Fibroblast of villous mesenchyme (primary cell): ENCODE results near the gene NR2F1. TPM values are rescaled to one million over a fixed set of nuclear protein-coding genes. Genes with fewer than 3 reads are reported as not detected.

Experiments
- DNase-seq: peaks from one replicate; pipeline ENCODE4 v3.0.0-alpha.2; 2010; ENCODE audit warnings: low read depth
- H3K4me3 ChIP-seq: 2 replicates; pipeline ENCODE4 v1.5.1; 2011; ENCODE audit warnings: low read depth, mild to moderate bottlenecking, low read length
- CTCF ChIP-seq: IDR thresholded peaks from 2 replicates; pipeline ENCODE4 v1.5.1; 2012; ENCODE audit warnings: low read depth, mild to moderate bottlenecking, low read length; ENCODE audit not compliant: insufficient read depth
- total RNA-seq: library from RNA; depleted of rRNA; stranded (reverse); fragments of >200 nt; gene quantifications from 2 replicates; pipeline ENCODE4 v1.2.3, GENCODE V29; 2012

NR2F1 gene
- total RNA-seq, 1 donor = 29.8 TPM

GRCh38 chr5:93593476-93594131 lies 10.6 kb downstream of the NR2F1 start:
- no peak for DNase-seq
- TF ChIP-seq CTCF = no peak
- no peak overlapping the region for H3K4me3 ChIP-seq

- DNase-seq = no peak
- no peak for TF ChIP-seq CTCF
Observed at GRCh38 chr5:93594591-93595419, 11.8 kb downstream of the NR2F1 start.

GRCh38 chr5:93595420-93596147 lies 12.6 kb downstream of the NR2F1 start:
- DNase-seq = no peak
- no peak overlapping the region for H3K4me3 ChIP-seq
- no peak for TF ChIP-seq CTCF

More at GRCh38 chr5:93594591-93595419, 11.8 kb downstream of the NR2F1 start:
- H3K4me3 ChIP-seq = no peak overlapping the region

GRCh38 chr5:93596310-93596675 lies 13.3 kb downstream of the NR2F1 start:
- no peak for TF ChIP-seq CTCF
- no peak for DNase-seq
- no peak overlapping the region for H3K4me3 ChIP-seq

GRCh38 chr5:93596676-93597490 lies 13.9 kb downstream of the NR2F1 start:
- DNase-seq = no peak
- no peak overlapping the region for H3K4me3 ChIP-seq
- TF ChIP-seq CTCF = no peak
